CD4-positive, alpha-beta memory T cell (primary cell): ENCODE measurements around the gene CKB. TPM values are rescaled to one million over a fixed set of nuclear protein-coding genes. Genes with fewer than 3 reads are reported as not detected.

Experiments
- CTCF ChIA-PET: fragments of 350-600 bp; sonication (Branson Sonifier 250); formaldehyde crosslinking; loops from one replicate; lab custom pipeline; 2021; ENCODE audit warnings: inconsistent platforms; ENCODE audit not compliant: partially characterized antibody; lab: Charles Lee
- POLR2A ChIA-PET: fragments of 350-600 bp; sonication (Branson Sonifier 250); formaldehyde crosslinking; loops from one replicate; lab custom pipeline; 2021; ENCODE audit not compliant: partially characterized antibody; lab: Charles Lee
- DNase-seq, 5 donors: peaks; one replicate each; pipeline versions ENCODE4 v3.0.0 to v3.0.0-alpha.2; 2020 to 2022; ENCODE audit warnings: mixed read lengths in 1 of 5
- H3K27ac ChIP-seq: one replicate; pipeline ENCODE4 v1.7.0; 2013; ENCODE audit warnings: low read depth, low read length
- H3K27me3 ChIP-seq: 2 replicates; pipeline ENCODE4 v1.7.0; 2013; ENCODE audit warnings: mild to moderate bottlenecking, low read length, moderate library complexity; ENCODE audit not compliant: insufficient read depth
- H3K36me3 ChIP-seq: 2 replicates; pipeline ENCODE4 v1.7.0; 2013; ENCODE audit warnings: mild to moderate bottlenecking, low read length, moderate library complexity; ENCODE audit not compliant: insufficient read depth
- H3K4me1 ChIP-seq: 2 replicates; pipeline ENCODE4 v1.7.0; 2013; ENCODE audit warnings: mild to moderate bottlenecking, low read length, moderate library complexity; ENCODE audit not compliant: insufficient read depth
- H3K4me3 ChIP-seq, 2 donors: one replicate each; pipeline ENCODE4 v1.7.0; 2013; ENCODE audit warnings: low read length in 2 of 2, mild to moderate bottlenecking in 1 of 2
- H3K9me3 ChIP-seq, 2 donors: one replicate each; pipeline ENCODE4 v1.7.0; 2013; ENCODE audit warnings: low read length in 2 of 2, control low read depth in 1 of 2; ENCODE audit not compliant: control insufficient read depth in 1 of 2
- H3K27ac Mint-ChIP-seq, 7 donors: one replicate each; pipeline ENCODE4 v1.8.0; 2020 to 2021; ENCODE audit warnings: mixed read lengths in 7 of 7, mild to moderate bottlenecking in 6 of 7, inconsistent platforms in 3 of 7, moderate library complexity in 3 of 7
- H3K27me3 Mint-ChIP-seq, 2 donors: one replicate each; pipeline ENCODE4 v1.8.0; 2020 to 2021; ENCODE audit warnings: mixed read lengths in 2 of 2
- H3K36me3 Mint-ChIP-seq, 2 donors: one replicate each; pipeline ENCODE4 v1.8.0; 2020 to 2021; ENCODE audit warnings: mixed read lengths in 2 of 2, inconsistent platforms in 1 of 2, mild to moderate bottlenecking in 1 of 2
- H3K4me1 Mint-ChIP-seq, 4 donors: one replicate each; pipeline ENCODE4 v1.8.0; 2020 to 2021; ENCODE audit warnings: mixed read lengths in 4 of 4, mild to moderate bottlenecking in 1 of 4
- H3K4me3 Mint-ChIP-seq, 8 donors: one replicate each; pipeline ENCODE4 v1.8.0; 2020 to 2021; ENCODE audit warnings: mixed read lengths in 8 of 8, mild to moderate bottlenecking in 7 of 8, moderate library complexity in 6 of 8, inconsistent platforms in 3 of 8
- H3K9me3 Mint-ChIP-seq, 8 donors: one replicate each; pipeline ENCODE4 v1.8.0; 2020 to 2021; ENCODE audit warnings: mixed read lengths in 8 of 8, mild to moderate bottlenecking in 5 of 8, inconsistent platforms in 3 of 8, moderate library complexity in 1 of 8
- intact Hi-C: fragments of 100-400 bp; cut with micrococcal nuclease; formaldehyde crosslinking; loops from one replicate; pipeline ENCODE4 v1.15.1; 2023
- polyA plus RNA-seq, 2 donors: library from polyadenylated mRNA; unstranded; fragments of 300-500 nt; fragmentation: Illumina TruSeq; gene quantifications; one replicate each; pipeline ENCODE4 v1.2.3, GENCODE V29; 2021
- total RNA-seq, 2 experiments: library from RNA; stranded (reverse); gene quantifications; one replicate each; pipeline ENCODE4 v1.2.3, GENCODE V29; 2021

Gene CKB
- total and polyA plus RNA-seq, 4 experiments from 2014 or later, result 2.0 to 3.0 (median 2.5) TPM

DNA sequence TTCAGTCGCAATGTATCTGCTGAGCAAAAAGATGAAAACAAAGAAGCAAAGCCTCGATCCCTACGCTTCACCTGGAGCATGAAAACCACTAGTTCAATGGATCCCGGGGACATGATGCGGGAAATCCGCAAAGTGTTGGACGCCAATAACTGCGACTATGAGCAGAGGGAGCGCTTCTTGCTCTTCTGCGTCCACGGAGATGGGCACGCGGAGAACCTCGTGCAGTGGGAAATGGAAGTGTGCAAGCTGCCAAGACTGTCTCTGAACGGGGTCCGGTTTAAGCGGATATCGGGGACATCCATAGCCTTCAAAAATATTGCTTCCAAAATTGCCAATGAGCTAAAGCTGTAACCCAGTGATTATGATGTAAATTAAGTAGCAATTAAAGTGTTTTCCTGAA lies 19.8 kb downstream of the CKB start:
- POLR2A ChIA-PET, result no interaction called here
- H3K9me3 Mint-ChIP-seq, result peaks cover 0 to 1% (median 0%) of the 10 kb centered on the region in 8 donors
- Histone ChIP-seq H3K4me1 (peaks cover 6% of the 10 kb centered on the region), H3K27me3 (no peaks in the 10 kb centered on the region), H3K36me3 (peaks cover 44% of the 10 kb centered on the region), H3K27ac (no peak overlapping the region), H3K9me3 (no peaks in the 10 kb centered on the region), H3K4me3 (no peak overlapping the region)
- no peak overlapping the region for H3K4me3 Mint-ChIP-seq
- no peak for DNase-seq
- CTCF ChIA-PET, result no interaction called here
- intact Hi-C loops, result no loop called here
- H3K4me1 Mint-ChIP-seq, result peaks cover 9 to 10% (median 9%) of the 10 kb centered on the region in 4 donors
- H3K27ac Mint-ChIP-seq, result no peak overlapping the region
- peaks cover 36 to 73% of the 10 kb centered on the region in 2 donors for H3K36me3 Mint-ChIP-seq
- H3K27me3 Mint-ChIP-seq, result no peaks in the 10 kb centered on the region

DNA sequence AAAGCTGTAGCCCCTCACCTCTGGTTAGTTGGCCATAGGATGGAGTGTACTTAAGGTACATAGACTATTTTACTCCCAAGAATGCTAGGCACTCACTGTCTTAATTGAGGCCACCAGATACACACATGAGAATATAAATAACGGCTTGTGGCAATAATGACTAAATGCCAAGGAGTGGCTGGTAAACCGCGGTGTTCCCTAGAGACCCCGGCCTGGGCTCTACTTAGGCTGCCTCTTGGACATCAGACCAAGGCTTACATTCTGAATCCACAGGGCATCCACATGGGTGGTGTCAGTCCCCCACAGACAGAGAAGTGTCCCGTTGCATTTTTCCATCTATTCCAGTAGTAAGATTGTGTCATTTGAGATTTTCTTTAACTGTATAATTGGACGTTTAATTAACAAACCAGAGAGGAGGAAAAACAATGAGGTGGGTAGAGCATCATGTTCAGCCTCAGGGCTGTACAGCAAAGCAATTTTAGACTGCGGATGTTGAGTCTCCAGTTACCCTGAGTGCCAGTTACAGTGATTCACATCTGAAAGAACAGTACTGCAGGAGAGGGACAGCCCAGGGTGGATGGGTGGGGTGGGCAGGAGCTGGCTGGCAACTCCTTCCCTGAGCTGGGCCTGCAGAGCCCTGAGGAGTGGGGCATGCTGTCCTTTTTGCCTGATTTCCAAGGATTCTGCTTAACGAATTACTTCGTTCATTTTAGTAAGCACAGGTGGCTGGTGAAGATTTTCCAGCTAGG lies 20.5 kb downstream of the CKB start:
- H3K4me1 Mint-ChIP-seq, result peaks cover 9 to 10% (median 9%) of the 10 kb centered on the region in 4 donors
- H3K36me3 Mint-ChIP-seq, result peaks cover 39 to 73% of the 10 kb centered on the region in 2 donors

DNA sequence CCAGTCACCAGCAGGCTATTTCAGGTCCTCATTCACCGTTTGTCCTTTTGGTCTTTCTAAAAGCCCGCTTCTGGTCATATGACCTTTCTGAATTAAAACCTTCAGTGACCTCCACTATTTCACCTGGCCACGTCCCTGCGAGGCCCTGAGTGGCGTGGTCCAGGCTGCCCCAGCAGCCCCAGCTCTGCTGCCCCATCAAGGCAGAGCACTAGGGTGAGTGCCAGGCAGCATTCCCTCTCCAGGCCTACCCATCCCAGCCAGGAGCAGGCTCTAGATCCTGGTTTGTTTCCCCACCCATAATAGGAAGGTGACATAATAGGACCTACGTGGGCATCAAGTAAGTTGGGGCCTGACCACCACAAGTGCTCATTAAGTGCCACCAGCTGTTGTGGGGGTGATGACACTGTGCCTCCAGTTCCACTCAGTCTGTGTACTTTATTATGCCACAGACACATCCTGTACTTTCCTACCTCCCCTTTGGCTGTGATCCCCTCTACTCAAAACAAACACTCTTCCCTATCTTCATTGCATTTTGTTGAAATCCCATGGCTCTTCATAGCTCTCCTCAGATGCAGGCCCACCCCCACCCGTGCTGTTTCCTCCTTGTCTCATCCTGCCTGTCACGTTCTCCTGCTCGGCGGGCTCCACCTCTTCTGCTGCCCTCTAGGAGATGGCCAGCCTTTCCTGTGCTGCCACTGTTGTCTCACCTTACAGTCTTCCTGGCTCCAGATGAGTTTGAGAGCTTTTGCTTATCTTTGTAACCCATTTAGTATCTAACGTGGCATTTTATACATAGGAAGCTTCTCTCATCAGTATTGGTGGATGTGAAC lies 21.4 kb downstream of the CKB start:
- intact Hi-C loops, result no loop called here
- no peak for DNase-seq
- H3K36me3 ChIP-seq, result peaks cover 44% of the 10 kb centered on the region
- Mint-ChIP-seq H3K9me3 (peaks cover 0 to 1% (median 0%) of the 10 kb centered on the region in 8 donors), H3K4me1 (peaks cover 9 to 10% (median 9%) of the 10 kb centered on the region in 4 donors), H3K27ac (peak overlapping the region in 2 of 7 donors; percentile 27 to 32), H3K4me3 (no peak overlapping the region), H3K36me3 (peaks cover 40 to 70% of the 10 kb centered on the region in 2 donors), H3K27me3 (no peaks in the 10 kb centered on the region)
- H3K27ac ChIP-seq, result no peak overlapping the region
- POLR2A ChIA-PET, result no interaction called here
- H3K4me3 ChIP-seq, result no peak overlapping the region
- H3K9me3 ChIP-seq, result no peaks in the 10 kb centered on the region
- H3K27me3 ChIP-seq, result no peaks in the 10 kb centered on the region
- H3K4me1 ChIP-seq, result peaks cover 6% of the 10 kb centered on the region
- CTCF ChIA-PET, result interaction anchor here (0.7 to 1.6 kb wide), 3 partner anchors 22 to 50 kb away, joined by 3 to 6 read pairs (median 3); no protein-coding TSS in a partner anchor

More for the DNA sequence above, 20.5 kb downstream of the CKB start:
- Histone ChIP-seq H3K4me1 (peaks cover 6% of the 10 kb centered on the region), H3K27ac (no peak overlapping the region), H3K4me3 (no peak overlapping the region), H3K36me3 (peaks cover 44% of the 10 kb centered on the region), H3K27me3 (no peaks in the 10 kb centered on the region), H3K9me3 (no peaks in the 10 kb centered on the region)
- no peak overlapping the region for H3K27ac Mint-ChIP-seq
- H3K27me3 Mint-ChIP-seq, result no peaks in the 10 kb centered on the region
- peak overlapping the region in 1 of 8 donors; percentile 18 for H3K4me3 Mint-ChIP-seq
- ChIA-PET POLR2A (no interaction called here), CTCF (interaction anchor here (0.7 to 1.6 kb wide), 3 partner anchors 23 to 49 kb away, joined by 3 to 6 read pairs (median 3); no protein-coding TSS in a partner anchor)
- peaks cover 0 to 1% (median 0%) of the 10 kb centered on the region in 8 donors for H3K9me3 Mint-ChIP-seq
- no peak for DNase-seq
- intact Hi-C loops, result no loop called here

DNA sequence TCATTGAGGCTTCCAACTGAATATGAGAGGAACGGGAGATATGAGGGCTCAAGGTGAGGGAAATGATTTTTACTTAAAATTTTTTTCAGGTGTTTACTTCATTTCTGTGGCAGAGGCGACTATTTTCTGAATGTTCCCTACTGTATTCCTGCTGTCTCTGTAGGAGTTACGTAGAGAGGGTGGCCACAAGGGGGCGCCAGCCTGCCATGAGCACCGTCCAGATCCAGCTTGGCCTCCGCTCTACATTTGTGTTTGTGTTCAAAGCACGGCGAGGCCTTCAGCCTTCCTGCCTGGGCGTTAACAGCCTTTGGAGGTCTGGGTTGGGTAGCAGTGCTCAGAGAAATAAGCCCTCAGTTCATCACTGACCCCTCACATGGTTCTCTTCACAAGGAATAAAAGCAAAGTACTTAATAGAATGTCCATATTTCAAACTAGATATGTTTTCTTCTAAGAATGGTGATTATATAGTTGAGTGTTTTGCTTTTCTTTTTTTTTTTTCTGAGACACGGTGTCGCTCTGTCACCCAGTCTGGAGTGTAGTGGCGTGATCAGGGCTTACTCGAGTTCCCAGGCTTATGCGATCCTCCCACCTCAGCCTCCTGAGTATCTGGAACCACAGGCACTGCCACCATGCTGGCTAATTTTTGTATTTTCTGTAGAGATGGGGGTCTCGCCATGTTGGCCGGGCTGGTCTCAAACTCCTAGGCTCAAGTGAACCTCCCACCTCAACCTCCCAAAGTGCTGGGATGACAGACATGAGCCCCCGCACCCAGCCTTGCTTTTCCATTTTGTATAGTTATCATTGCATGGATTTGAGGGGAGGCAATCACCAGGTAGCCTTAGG lies 22.3 kb downstream of the CKB start:
- ChIA-PET CTCF (interaction anchor here (0.7 to 1.2 kb wide), 4 partner anchors 13 to 47 kb away, joined by 3 to 5 read pairs (median 4); no protein-coding TSS in a partner anchor), POLR2A (interaction anchor here (0.7 kb wide), 1 partner anchor 23 kb away, joined by 3 read pairs; no protein-coding TSS in a partner anchor)
- H3K27ac ChIP-seq, result no peak overlapping the region
- no peak overlapping the region for H3K4me3 Mint-ChIP-seq
- peaks cover 41 to 71% of the 10 kb centered on the region in 2 donors for H3K36me3 Mint-ChIP-seq
- H3K4me1 ChIP-seq, result peaks cover 6% of the 10 kb centered on the region
- intact Hi-C loops, result loop anchor here (1.0 kb wide), 1 partner anchor 46 kb away; no protein-coding TSS in a partner anchor
- H3K27me3 Mint-ChIP-seq, result no peaks in the 10 kb centered on the region
- H3K4me1 Mint-ChIP-seq, result peaks cover 9 to 10% (median 9%) of the 10 kb centered on the region in 4 donors
- no peaks in the 10 kb centered on the region for H3K9me3 ChIP-seq
- peaks cover 0 to 1% (median 0%) of the 10 kb centered on the region in 8 donors for H3K9me3 Mint-ChIP-seq
- H3K27ac Mint-ChIP-seq, result peak overlapping the region in 6 of 7 donors; percentile 8 to 83 (median 48)
- DNase-seq, result peak; percentile 69 to 73 (median 70)
- no peak overlapping the region for H3K4me3 ChIP-seq
- no peaks in the 10 kb centered on the region for H3K27me3 ChIP-seq
- peaks cover 49% of the 10 kb centered on the region for H3K36me3 ChIP-seq

DNA sequence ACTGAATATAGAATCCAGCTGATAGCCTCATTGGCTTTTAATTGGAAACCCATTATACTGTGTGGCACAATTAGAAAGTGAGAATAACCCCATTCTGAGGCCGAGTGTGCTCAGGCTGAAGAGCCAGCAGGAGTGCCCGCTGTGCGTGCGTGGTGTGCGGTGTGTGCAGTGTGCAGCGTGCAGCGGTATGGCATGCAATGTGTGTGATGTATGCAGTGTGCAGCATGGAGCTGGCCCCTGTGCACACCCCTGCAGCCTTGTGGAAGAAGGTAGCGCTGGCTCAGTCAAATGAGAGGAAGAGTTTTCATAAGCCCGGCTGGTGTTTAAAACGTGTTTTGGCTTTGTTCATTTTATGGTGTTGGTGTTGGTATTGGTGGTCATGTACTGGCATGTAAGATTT lies 22.9 kb downstream of the CKB start:
- no peak overlapping the region for H3K27ac ChIP-seq
- peaks cover 48% of the 10 kb centered on the region for H3K36me3 ChIP-seq
- H3K4me3 ChIP-seq, result no peak overlapping the region
- H3K4me1 ChIP-seq, result peaks cover 6% of the 10 kb centered on the region
- peak overlapping the region in 5 of 7 donors; percentile 8 to 83 (median 33) for H3K27ac Mint-ChIP-seq
- H3K36me3 Mint-ChIP-seq, result peaks cover 34 to 69% of the 10 kb centered on the region in 2 donors
- no peaks in the 10 kb centered on the region for H3K9me3 Mint-ChIP-seq
- H3K4me1 Mint-ChIP-seq, result peaks cover 9 to 10% (median 9%) of the 10 kb centered on the region in 4 donors
- no peaks in the 10 kb centered on the region for H3K9me3 ChIP-seq
- no peak overlapping the region for H3K4me3 Mint-ChIP-seq
- DNase-seq, result no peak
- intact Hi-C loops, result loop anchor here (1.0 kb wide), 1 partner anchor 47 kb away; no protein-coding TSS in a partner anchor
- POLR2A ChIA-PET, result interaction anchor here (0.7 to 0.8 kb wide), 2 partner anchors 22 to 47 kb away, joined by 3 read pairs; no protein-coding TSS in a partner anchor
- no peaks in the 10 kb centered on the region for H3K27me3 Mint-ChIP-seq
- no peaks in the 10 kb centered on the region for H3K27me3 ChIP-seq
- CTCF ChIA-PET, result interaction anchor here (0.7 to 2.7 kb wide), 5 partner anchors 12 to 47 kb away, joined by 3 to 10 read pairs (median 4); no protein-coding TSS in a partner anchor

DNA sequence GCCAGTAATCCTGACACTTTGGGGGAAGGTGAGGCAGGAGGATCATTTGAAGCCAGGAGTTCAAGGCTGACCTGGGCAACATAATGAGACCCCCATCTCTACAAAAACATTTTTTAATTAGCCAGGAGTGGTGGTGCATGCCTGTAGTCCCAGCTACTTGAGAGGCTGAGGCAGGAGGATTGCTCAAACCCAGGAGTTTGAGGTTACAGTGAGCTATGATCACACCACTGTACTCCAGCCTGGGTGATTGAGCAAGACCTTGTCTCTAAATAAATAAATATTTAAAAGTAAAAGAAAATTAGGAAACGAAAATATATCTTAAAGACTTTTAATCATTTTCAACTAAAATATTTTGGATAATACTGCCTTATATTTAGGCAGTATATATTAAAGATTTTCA lies 25.9 kb downstream of the CKB start:
- ChIA-PET CTCF (interaction anchor here (1.8 to 2.7 kb wide), 2 partner anchors 10 to 50 kb away, joined by 3 to 10 read pairs; no protein-coding TSS in a partner anchor), POLR2A (no interaction called here)
- Mint-ChIP-seq H3K36me3 (peaks cover 19 to 55% of the 10 kb centered on the region in 2 donors), H3K27ac (no peak overlapping the region), H3K9me3 (no peaks in the 10 kb centered on the region), H3K27me3 (no peaks in the 10 kb centered on the region), H3K4me3 (no peak overlapping the region), H3K4me1 (peaks cover 9 to 10% (median 9%) of the 10 kb centered on the region in 4 donors)
- Histone ChIP-seq H3K27me3 (no peaks in the 10 kb centered on the region), H3K4me3 (no peak overlapping the region), H3K36me3 (peaks cover 26% of the 10 kb centered on the region), H3K4me1 (peaks cover 6% of the 10 kb centered on the region), H3K9me3 (no peaks in the 10 kb centered on the region), H3K27ac (no peak overlapping the region)
- no peak for DNase-seq
- intact Hi-C loops, result no loop called here
